ENCODE data around the gene CCR6. TPM values are rescaled to one million over a fixed set of nuclear protein-coding genes. Genes with fewer than 3 reads are reported as not detected.

The CCR6 gene
- total and polyA plus RNA-seq, 2 donors (not counting 3 experiments of a cell fraction or from before 2014, with no cell fraction given), result not detected

DNA sequence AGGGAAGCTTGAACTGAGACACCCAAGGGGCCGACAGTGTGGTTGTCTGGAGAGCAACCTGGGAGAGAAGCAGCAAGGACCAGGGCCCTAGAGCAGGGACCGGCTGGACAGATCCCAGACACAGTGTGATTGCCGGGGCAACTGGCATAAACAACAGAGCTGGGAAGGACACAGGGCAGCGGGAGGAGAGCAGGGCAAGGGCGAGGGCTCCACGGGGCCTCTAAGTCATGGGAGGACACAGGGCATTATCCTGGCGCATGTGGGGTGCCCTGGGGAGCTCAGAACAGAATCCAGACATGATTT lies 31.1 kb upstream of the CCR6 start:
- H2AFZ ChIP-seq (ENCODE audit: low read depth, low read length), result no peak overlapping the region
- TF ChIP-seq, protein P1, sequence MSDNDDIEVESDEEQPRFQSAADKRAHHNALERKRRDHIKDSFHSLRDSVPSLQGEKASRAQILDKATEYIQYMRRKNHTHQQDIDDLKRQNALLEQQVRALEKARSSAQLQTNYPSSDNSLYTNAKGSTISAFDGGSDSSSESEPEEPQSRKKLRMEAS (IDR thresholded peaks at IDR 0.05; ENCODE audit: insufficient read depth, insufficient read length), result no peak
- no peak for TF ChIP-seq FOS (IDR thresholded peaks at IDR 0.05; ENCODE audit: borderline replicate concordance, insufficient read depth, low read length)
- no peak for TF ChIP-seq CTCF (IDR thresholded peaks at IDR 0.05; ENCODE audit: extremely low read depth in 1 of 2, insufficient read depth in 1 of 2, low read depth in 1 of 2, low read length in 2 of 2)
- H3K4me3 ChIP-seq (replicated peaks in 1 of 3; ENCODE audit: insufficient read depth in 1 of 3, low read depth in 1 of 3, low read length in 3 of 3), result no peak overlapping the region
- no TSS peak for BruUV-seq (replicated peaks)
- intact Hi-C loops (cut with micrococcal nuclease) (no loop called here), dilution Hi-C loops (cut with MboI; ENCODE audit: extremely low pct_ligation_motif_present, low sequenced_read_pairs) (no loop called here)
- no peak overlapping the region for H3K9ac ChIP-seq (replicated peaks; ENCODE audit: extremely low read depth, insufficient read depth, low read length)
- no peaks in the 10 kb centered on the region for H3K36me3 ChIP-seq (ENCODE audit: control insufficient read depth in 2 of 2, extremely low read depth in 1 of 2, insufficient read depth in 2 of 2, low read length in 2 of 2)
- no peak overlapping the region for H3K4me2 ChIP-seq (ENCODE audit: insufficient read depth, low read length)
- H3K27ac ChIP-seq (ENCODE audit: insufficient read depth, low read depth, low read length), result no peak overlapping the region
- H3K79me2 ChIP-seq (ENCODE audit: control insufficient read depth, insufficient read depth, low read length), result no peaks in the 10 kb centered on the region
- FAIRE-seq, result no peak
- no peaks in the 10 kb centered on the region for H4K20me1 ChIP-seq (replicated peaks; ENCODE audit: control insufficient read depth, extremely low read depth, insufficient read depth, low read length)
- no peaks in the 10 kb centered on the region for H3K9me3 ChIP-seq (replicated peaks; ENCODE audit: control insufficient read depth, insufficient read depth, low read length)
- ChIA-PET POLR2A (no interaction called here), CTCF (no interaction called here)
- no peaks in the 10 kb centered on the region for H3K4me1 ChIP-seq (ENCODE audit: control insufficient read depth, extremely low read depth, insufficient read depth, low read length)
- H3K9me1 ChIP-seq (replicated peaks; ENCODE audit: control insufficient read depth, extremely low read depth, insufficient read depth, low read length), result no peaks in the 10 kb centered on the region
- H3K27me3 ChIP-seq (ENCODE audit: control insufficient read depth in 2 of 2, insufficient read depth in 2 of 2, low read length in 2 of 2), result no peaks in the 10 kb centered on the region
- no peak for DNase-seq (ENCODE audit: low read depth, low spot score)

GRCh38 chr6:167092672-167093339 lies 30.1 kb upstream of the CCR6 start:
- ChIA-PET POLR2A (no interaction called here), CTCF (no interaction called here)
- intact Hi-C loops (cut with micrococcal nuclease), result no loop called here
- H3K9me3 ChIP-seq (replicated peaks; ENCODE audit: control insufficient read depth, insufficient read depth, low read length), result no peaks in the 10 kb centered on the region
- H3K9ac ChIP-seq (replicated peaks; ENCODE audit: extremely low read depth, insufficient read depth, low read length), result no peak overlapping the region
- H3K4me1 ChIP-seq (ENCODE audit: control insufficient read depth, extremely low read depth, insufficient read depth, low read length), result no peaks in the 10 kb centered on the region
- no peaks in the 10 kb centered on the region for H3K27me3 ChIP-seq (ENCODE audit: control insufficient read depth in 2 of 2, insufficient read depth in 2 of 2, low read length in 2 of 2)
- H3K4me3 ChIP-seq (replicated peaks in 1 of 3; ENCODE audit: insufficient read depth in 1 of 3, low read depth in 1 of 3, low read length in 3 of 3), result no peak overlapping the region
- H2AFZ ChIP-seq (ENCODE audit: low read depth, low read length), result no peak overlapping the region
- no peak for TF ChIP-seq FOS (IDR thresholded peaks at IDR 0.05; ENCODE audit: borderline replicate concordance, insufficient read depth, low read length)
- no peak for TF ChIP-seq CTCF (IDR thresholded peaks at IDR 0.05; ENCODE audit: extremely low read depth in 1 of 2, insufficient read depth in 1 of 2, low read depth in 1 of 2, low read length in 2 of 2)
- TF ChIP-seq GATA2 (IDR thresholded peaks at IDR 0.05; ENCODE audit: insufficient read depth, insufficient read length, low read depth, low read length), result no peak
- no TSS peak for BruUV-seq (replicated peaks)
- H4K20me1 ChIP-seq (replicated peaks; ENCODE audit: control insufficient read depth, extremely low read depth, insufficient read depth, low read length), result no peaks in the 10 kb centered on the region
- DNase-seq (ENCODE audit: low read depth, low spot score) (no peak), FAIRE-seq (no peak)
- no peaks in the 10 kb centered on the region for H3K36me3 ChIP-seq (ENCODE audit: control insufficient read depth in 2 of 2, extremely low read depth in 1 of 2, insufficient read depth in 2 of 2, low read length in 2 of 2)
- H3K79me2 ChIP-seq (ENCODE audit: control insufficient read depth, insufficient read depth, low read length), result no peaks in the 10 kb centered on the region
- no peaks in the 10 kb centered on the region for H3K9me1 ChIP-seq (replicated peaks; ENCODE audit: control insufficient read depth, extremely low read depth, insufficient read depth, low read length)
- H3K27ac ChIP-seq (ENCODE audit: insufficient read depth, low read depth, low read length), result no peak overlapping the region
- dilution Hi-C loops (cut with MboI; ENCODE audit: extremely low pct_ligation_motif_present, low sequenced_read_pairs), result no loop called here
- no peak overlapping the region for H3K4me2 ChIP-seq (ENCODE audit: insufficient read depth, low read length)

Measured in endothelial cell of umbilical vein (primary cell).